ENCODE measurements around the gene TCTN3.

- TF ChIP-seq, protein P1, sequence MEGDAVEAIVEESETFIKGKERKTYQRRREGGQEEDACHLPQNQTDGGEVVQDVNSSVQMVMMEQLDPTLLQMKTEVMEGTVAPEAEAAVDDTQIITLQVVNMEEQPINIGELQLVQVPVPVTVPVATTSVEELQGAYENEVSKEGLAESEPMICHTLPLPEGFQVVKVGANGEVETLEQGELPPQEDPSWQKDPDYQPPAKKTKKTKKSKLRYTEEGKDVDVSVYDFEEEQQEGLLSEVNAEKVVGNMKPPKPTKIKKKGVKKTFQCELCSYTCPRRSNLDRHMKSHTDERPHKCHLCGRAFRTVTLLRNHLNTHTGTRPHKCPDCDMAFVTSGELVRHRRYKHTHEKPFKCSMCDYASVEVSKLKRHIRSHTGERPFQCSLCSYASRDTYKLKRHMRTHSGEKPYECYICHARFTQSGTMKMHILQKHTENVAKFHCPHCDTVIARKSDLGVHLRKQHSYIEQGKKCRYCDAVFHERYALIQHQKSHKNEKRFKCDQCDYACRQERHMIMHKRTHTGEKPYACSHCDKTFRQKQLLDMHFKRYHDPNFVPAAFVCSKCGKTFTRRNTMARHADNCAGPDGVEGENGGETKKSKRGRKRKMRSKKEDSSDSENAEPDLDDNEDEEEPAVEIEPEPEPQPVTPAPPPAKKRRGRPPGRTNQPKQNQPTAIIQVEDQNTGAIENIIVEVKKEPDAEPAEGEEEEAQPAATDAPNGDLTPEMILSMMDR (IDR thresholded peaks at IDR 0.05): no peak
- TF ChIP-seq POLR2A (IDR thresholded peaks at IDR 0.05): no peak
These were observed 13.3 kb upstream of the TCTN3 start for GRCh38 chr10:95706990-95707389.

All from Peyer's patch (tissue), 4 donors.